ENCODE measurements around the gene EIF4G3. TPM values are rescaled to one million over a fixed set of nuclear protein-coding genes. Genes with fewer than 3 reads are reported as not detected.

Gene EIF4G3
- total RNA-seq, 2 donors from 2014 or later, result 70.3 to 70.5 TPM

GRCh38 chr1:21037091-21037490 lies 139.6 kb downstream of the EIF4G3 start:
- no peak for TF ChIP-seq CTCF (IDR thresholded peaks at IDR 0.05)

GRCh38 chr1:21035794-21036193 lies 140.9 kb downstream of the EIF4G3 start:
- Histone ChIP-seq H3K9me3 (no peaks in the 10 kb centered on the region), H3K4me3 (no peak overlapping the region), H3K36me3 (no peaks in the 10 kb centered on the region), H3K27me3 (no peaks in the 10 kb centered on the region), H3K27ac (no peak overlapping the region), H3K4me1 (no peaks in the 10 kb centered on the region), H3K9ac (ENCODE audit: low read depth in 2 of 2, low read length in 2 of 2) (no peak overlapping the region)
- DNase-seq, result no peak
- intact Hi-C loops (cut with DNase I), result no loop called here
- TF ChIP-seq CTCF (IDR thresholded peaks at IDR 0.05), result no peak

More at GRCh38 chr1:21037091-21037490, 139.6 kb downstream of the EIF4G3 start:
- intact Hi-C loops (cut with DNase I), result no loop called here
- Histone ChIP-seq H3K9ac (ENCODE audit: low read depth in 2 of 2, low read length in 2 of 2) (no peak overlapping the region), H3K36me3 (no peaks in the 10 kb centered on the region), H3K4me1 (no peaks in the 10 kb centered on the region), H3K9me3 (no peaks in the 10 kb centered on the region), H3K4me3 (no peak overlapping the region), H3K27me3 (no peaks in the 10 kb centered on the region), H3K27ac (no peak overlapping the region)
- DNase-seq, result no peak

DNA sequence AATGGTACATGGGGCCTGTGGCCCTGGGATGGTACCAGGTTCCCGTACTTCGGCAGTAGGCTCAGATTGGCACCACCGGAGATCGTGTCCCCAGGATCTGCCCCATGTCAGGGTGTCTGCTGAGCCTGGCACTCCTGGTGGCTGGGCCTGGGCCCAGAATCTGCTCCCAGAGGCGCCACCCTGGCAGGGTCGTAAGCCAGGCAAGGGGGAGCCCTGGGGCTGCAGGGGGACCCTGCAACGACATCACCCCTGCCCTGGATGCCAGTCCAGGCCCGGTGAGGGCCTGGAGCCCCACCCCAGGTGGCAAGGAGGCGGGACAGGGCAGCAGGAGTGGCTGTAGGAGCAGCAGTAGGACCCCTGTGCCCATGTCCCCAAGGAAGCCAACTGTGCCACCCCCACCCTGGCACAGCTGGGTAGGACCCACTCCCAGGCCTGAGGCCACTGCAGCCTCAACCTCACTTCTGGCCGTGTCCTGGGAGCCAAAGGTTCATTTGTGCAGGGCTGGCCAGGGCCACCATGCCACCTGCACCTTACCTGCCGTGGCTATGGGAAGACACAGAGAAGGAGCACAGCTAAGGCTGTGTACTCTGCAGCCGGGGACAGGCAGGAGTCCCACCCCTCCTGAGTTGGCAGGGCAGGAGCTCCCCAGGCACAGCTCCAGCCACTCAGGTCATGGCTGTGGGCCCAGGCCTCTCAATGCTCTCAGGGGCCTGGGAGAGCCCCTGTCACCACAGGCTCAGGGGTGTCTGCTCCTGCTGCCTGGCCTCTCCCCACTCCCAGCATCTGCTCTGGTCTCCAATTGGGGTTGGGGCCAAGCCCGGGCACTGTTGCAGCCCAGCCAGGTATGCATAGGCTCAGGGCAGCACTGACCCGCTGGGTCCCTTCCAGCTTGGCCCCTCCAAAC lies 141.7 kb downstream of the EIF4G3 start:
- no peak for DNase-seq
- Histone ChIP-seq H3K27me3 (no peaks in the 10 kb centered on the region), H3K27ac (no peak overlapping the region), H3K36me3 (no peaks in the 10 kb centered on the region), H3K9ac (ENCODE audit: low read depth in 2 of 2, low read length in 2 of 2) (no peak overlapping the region), H3K9me3 (no peaks in the 10 kb centered on the region), H3K4me1 (no peaks in the 10 kb centered on the region), H3K4me3 (no peak overlapping the region)
- no peak for TF ChIP-seq CTCF (IDR thresholded peaks at IDR 0.05)
- intact Hi-C loops (cut with DNase I), result no loop called here

DNA sequence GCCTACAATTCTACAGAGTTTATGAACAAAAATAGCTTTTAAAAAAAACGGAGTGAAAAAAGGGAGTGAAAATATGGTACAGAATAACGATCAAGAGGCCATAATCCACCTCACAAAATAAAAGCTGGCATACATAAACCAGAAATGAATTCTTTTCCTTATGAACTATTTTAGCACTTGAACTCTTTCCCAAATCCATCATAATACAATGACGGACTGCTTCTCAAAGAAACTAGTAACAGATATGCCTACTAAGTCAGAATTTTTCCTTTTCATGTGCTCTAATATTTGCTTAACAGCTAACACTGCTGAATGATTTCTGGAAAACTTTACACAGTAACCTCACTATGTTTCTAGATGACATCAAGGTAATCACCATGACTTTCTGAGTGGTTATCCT lies 144.0 kb downstream of the EIF4G3 start:
- intact Hi-C loops (cut with DNase I), result no loop called here
- no peak for DNase-seq
- Histone ChIP-seq H3K9ac (ENCODE audit: low read depth in 2 of 2, low read length in 2 of 2) (no peak overlapping the region), H3K36me3 (no peaks in the 10 kb centered on the region), H3K27me3 (no peaks in the 10 kb centered on the region), H3K4me3 (no peak overlapping the region), H3K9me3 (no peaks in the 10 kb centered on the region), H3K27ac (no peak overlapping the region), H3K4me1 (no peaks in the 10 kb centered on the region)
- no peak for TF ChIP-seq CTCF (IDR thresholded peaks at IDR 0.05)

- intact Hi-C loops (cut with DNase I), result no loop called here
- Histone ChIP-seq H3K9ac (ENCODE audit: low read depth in 2 of 2, low read length in 2 of 2) (no peak overlapping the region), H3K4me1 (no peaks in the 10 kb centered on the region), H3K9me3 (no peaks in the 10 kb centered on the region), H3K27me3 (no peaks in the 10 kb centered on the region), H3K27ac (no peak overlapping the region), H3K4me3 (no peak overlapping the region), H3K36me3 (no peaks in the 10 kb centered on the region)
- TF ChIP-seq CTCF (IDR thresholded peaks at IDR 0.05), result no peak
- DNase-seq, result no peak
Measured at GRCh38 chr1:21030181-21030580, 146.5 kb downstream of the EIF4G3 start.
